GM19372 (cell line): ENCODE data around the gene TOX3.

ENCODE experiments used
- ATAC-seq: cut with Tn5 transposase; IDR thresholded peaks from one replicate; pipeline ENCODE4 v1.9.1; 2021; ENCODE audit warnings: mild to moderate bottlenecking, low read depth, moderate library complexity; ENCODE audit not compliant: unreplicated experiment

The TOX3 gene

DNA sequence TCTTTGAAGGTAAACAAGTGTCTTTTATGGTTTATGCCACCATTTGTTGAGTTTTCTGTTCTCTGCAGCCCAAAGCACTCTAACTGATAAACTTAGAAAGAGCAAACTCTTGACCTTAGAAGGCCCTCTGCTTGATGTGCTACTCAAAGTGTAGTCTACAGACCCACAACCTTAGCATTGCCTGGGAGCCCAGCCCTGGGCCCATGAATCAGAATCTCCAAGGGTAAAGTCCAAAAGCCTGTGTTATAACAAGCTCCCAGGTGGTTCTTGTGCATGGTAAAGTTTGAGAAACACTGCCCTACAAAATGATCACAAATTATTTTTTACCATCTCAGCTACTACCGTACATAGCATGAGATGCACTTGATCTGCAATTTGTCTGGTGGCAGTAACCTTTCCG, 6.0 kb downstream of the TOX3 start:
- no peak for ATAC-seq

DNA sequence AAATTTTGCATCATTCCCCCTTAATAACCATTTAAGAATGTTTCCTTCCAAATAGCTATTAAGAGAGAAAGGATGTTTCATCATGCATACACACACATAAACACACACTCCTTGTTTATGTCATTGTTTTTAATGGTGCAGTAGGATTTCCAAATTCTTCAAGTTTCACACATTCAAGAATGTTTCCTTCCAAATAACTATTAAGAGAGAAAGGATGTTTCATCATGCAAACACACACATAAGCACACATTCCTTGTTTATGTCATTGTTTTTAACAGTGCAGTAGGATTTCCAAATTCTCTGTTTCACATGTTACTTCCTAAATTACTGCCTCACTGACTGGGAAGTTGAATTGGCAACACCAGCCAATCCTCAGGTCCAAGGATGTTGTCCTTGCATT, 7.8 kb downstream of the TOX3 start:
- ATAC-seq: no peak

DNA sequence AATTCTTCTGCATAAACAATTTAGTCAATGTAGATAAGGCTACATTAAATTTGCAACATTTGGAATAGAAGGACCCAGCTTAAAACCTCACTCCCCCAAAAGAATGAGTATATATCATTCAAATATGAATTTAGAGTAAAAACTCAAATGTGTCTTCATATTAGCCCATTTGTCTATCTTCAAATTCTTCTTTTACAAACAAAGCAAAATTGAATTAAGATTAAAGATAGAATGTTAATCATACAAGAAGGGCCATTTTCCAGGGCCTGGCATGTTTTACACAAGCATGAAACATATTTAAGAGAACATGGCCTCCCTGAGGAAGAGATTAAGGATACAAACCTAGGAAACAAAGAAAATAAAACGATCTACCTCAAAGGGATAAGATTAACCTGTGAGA, 8.4 kb downstream of the TOX3 start:
- no peak for ATAC-seq

DNA sequence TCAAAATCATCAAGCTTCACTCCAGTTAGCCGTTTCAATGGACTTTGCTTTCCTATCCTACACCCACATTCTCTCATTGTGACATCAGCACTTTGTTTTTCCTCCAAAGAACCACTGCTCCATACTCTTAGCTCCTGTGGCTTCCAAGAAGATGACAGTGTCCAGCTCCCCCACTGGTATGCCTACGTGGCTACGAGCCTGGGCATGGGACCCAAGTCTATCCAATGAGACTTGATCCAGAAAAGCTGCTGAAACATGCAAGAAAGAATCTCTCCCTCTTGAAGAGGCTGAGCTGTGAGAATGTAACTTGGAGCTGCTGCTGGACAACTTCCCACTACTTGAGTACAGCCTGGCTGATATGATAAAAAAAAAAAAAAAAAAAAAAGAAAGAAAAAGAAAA, 9.4 kb downstream of the TOX3 start:
- no peak for ATAC-seq

DNA sequence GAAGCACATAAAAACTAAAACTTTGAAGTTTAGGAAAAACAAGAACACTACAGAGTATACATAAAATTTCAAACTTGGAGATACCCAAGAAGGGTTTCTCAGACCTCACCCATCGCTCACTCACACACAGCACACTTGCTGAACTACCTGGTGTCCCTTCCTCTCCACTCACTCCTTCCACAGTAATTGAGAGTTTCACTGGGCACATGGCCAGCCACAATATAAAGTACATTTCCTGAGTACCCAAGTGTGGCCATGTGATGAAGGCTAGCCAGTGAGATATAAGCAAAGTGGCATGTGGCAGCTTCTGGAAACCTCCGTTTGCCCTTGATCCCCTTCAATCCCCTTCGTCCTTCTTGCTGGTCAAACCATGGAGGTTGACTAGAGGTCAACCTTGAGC, 11.9 kb downstream of the TOX3 start:
- no peak for ATAC-seq

DNA sequence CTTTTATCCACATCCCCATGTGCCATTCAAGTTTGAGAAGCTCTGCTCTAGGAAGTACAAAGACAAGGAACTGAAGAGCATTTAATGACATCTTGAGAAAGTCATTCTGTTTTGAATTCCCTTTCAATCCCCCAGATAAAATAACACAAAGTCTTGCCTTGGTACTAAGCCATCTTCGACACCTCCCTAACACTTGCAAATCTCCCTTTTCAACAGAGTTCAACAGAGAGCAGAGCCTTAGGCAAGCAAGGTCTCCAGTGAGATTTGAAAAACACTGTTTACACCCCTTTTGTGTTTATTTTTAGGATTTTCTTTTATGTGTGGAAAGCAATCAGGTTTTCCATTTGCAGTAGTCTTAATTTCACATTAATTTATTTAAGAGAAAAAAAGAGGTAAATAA, 13.6 kb downstream of the TOX3 start:
- ATAC-seq: no peak

DNA sequence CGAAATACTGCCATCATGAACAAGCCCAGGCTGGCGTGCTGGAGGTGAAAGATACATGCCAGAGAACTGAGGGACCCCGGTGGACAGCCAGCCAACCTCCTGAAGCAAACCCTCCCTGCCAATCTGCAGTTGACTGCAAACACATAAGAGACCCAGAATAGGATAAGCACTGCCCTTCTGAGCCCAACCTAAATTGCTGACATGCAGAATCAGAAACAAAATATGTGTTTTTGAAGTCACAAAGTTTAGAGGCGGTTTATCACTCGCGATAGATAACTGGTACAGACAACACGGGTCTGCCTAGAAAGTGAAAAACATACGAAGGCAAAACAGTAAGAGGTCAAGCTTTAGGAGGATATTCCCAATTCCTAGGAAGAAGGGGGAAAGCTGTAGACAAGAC, 14.6 kb downstream of the TOX3 start:
- no peak for ATAC-seq

DNA sequence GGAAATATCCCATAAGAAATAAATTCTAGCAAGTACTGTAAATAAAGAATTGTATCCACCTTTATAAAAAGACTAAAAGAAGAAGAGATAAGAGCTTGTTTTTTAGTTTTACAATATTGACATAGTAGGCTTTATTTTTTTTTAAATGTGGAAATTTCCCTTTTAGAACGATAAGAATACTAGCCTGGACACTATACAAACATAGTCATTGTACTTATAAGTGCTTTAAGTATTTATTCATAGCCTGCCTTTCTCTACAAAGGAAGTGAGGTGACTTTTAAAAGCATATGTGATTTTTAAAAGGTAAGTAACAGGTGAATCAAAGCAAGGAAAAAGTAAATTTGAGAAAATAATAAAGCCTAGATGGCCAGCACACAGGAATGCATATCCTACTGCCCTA, 17.7 kb downstream of the TOX3 start:
- no peak for ATAC-seq

DNA sequence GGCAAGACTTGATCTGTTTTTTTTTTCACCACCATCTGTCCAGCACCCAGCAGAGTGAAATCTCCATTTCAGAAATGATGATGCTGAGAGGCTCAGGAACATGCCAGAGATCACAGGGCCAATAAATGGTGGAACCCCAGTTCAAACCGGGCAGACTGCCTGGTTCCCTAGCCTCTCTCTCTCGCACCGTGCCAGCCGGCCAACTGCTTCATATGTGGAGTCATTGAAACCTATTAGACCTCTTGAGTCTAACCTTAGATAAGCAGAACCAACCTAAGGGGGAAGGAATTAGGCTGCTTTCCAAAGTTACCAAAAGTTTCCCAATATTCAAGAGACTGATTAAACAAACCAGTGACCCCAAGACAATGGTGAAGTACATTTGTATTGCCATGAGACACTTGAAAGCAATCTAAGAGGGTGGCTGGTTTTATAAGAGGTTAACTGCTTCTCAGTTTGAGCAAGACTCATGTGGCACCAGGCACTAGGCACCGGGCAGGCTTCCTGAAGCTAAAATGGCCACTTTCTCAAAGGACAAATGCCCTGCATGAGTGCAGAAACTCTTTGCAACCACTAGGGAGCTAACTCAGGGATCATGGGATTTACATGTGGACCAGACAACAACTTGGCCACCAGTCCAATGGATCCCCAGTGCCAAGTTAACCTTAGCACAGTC, 18.4 kb downstream of the TOX3 start:
- no peak for ATAC-seq

DNA sequence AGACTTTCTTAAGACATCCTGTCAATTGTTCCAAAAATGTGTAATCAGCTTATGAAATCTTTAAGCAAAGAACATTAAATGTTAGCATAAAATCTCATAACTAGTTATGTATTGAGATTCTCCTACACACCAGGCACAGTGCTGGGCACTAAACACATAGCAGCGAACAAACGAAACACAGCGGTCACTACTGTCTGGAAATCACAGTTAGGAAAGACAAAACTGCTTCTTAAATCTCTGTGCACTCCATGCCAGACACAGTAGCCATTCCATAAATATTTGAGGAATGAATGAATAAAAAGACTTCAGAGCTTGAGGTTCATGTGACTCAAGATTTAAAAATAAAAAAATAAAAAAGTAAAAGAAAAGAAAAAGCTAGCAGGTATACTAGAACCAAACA, 20.1 kb downstream of the TOX3 start:
- no peak for ATAC-seq

DNA sequence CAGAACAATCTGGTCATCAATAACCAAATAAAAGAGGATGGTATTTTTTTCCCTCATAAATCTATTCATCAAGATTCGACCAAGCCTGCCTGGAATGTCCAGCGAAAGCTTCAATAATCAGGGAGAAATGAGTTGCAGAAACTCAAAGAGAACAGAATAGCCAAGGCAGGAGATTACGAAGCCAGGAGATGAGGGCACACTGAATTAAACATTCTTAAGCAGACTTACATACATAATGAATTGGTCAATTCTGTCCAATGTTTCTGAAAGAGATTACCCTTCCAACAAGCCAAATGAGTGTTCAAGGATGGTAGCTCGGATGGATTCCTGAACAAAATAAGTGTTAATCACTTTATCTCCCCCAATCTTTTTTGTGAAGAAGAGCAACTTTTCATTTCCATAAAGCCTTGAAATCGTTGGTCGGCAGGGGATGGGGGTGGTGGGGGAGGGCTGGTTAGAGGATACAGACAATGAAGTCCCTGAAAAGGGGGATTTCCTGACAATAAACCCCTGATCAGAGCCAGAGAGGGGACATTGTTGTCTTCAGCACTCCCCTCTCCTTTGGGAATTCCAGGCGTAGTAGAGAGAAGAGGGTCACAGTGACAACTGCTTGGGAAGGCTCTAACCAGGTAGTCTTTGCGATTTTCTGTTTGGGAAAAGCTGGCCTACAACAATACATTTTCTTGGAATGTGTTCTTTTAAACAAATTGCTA, 20.7 kb downstream of the TOX3 start:
- ATAC-seq: no peak

DNA sequence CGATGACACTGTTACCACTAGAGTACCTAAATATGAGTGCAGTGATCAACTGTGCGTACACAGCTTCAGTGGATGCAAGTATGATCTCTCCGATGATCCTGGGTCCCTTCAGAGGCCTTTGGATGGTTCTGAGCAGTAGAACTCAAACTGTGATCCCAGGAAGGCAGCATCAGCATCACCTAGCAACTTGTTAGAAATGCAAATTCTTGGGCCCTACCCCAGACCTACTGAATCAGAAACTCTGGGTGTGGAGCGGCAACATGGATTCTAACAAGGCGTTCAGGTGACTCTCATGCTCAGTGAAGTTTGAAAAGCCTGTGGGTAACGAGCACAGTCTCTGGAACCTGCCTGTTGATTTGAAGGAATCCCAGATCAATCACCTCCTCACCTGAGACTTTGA, 25.4 kb downstream of the TOX3 start:
- no peak for ATAC-seq

DNA sequence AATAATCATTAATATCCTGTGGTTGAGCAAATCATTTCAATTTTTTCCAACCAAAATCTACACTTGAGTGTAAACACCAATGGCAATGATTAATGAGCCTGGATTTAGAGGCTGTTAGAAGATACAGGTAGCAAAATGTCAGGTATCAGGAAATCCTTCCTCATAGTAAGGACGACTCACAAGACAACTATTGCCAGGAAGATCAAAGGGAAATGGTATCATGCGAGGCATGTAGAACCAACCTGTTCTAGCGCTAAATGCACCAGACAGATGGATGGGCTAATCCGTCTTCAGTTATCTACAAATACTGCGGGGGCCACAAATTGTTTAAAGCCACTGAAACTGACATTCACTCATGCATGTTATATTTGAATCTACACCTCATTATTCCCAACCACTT, 28.1 kb downstream of the TOX3 start:
- ATAC-seq: no peak

DNA sequence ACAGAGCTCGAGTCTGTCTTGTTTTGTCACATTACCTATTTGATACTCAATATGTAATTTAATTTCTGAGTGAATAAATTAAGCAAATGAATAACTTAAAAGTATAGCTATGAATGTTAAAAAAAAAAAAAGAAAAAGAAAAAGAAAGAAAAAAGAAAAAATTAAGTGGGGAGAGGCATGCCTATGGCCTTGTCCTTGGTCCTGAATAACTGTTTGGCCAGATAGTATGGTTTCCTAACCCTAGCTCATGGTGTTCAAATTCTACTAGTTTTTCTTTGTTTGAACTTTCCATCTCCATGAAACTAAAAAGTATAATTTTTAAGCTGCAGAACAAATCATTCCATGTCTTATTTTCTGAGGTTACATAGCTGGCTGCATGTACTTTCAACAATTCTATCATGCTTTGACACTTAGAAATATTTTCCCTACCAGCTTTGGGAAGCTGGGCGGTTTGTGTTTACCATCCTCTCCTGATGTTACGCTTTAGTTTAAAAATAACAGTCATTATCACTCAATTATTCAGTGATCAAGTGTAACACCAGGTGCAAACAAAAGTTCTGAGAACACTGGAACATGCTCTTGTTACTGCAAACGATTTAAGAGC, 31.8 kb downstream of the TOX3 start:
- ATAC-seq: no peak

DNA sequence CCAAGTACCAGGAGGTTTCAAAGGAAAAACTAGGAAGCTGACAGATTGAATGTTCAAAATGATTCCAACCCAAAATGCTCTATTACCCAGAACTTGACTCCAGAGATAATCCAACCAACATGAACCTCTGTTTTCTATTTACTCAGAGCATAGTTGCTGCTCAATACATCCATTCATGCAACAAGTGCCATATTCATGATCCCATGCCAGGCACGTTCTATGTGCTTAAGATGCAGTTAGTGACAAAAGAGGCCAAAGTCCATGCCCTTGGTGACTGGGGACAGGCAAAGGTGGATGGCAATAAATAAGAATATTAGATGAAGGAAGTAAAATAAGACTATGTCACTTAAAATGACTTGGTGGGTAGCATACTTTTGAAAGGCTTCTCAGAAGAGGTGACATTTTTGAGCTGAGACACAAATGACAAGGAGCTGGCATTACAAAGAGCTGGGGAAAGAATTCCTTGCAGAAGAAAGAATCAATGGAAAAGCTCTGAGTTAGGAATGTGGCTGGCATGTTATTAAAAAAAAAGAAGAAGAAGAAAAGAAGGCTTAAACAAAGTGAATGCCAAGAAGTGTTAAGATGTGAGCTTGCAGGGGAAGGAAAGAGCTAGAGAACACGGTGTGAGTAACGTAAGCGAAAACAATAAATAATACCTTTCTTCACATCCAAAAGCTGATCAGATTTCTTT, 34.5 kb downstream of the TOX3 start:
- no peak for ATAC-seq

DNA sequence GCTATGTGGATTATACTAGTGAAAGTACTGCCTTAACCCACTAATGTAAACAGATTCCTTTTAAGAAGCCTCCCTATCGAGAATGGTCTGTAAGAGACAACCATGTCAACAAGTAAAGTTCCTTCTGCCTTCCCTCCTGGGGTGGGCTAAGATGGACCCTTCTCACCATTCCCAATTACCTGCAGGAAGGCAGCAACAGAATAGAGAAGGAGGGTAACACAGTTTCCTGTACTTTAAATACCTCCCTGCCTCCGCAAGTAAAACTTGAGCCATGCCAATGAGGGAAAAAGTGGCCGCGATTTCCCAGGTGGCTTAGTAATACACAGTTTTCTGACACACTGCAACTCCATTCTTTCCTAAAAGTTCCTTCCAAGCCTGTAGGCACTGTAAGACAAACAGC, 45.2 kb downstream of the TOX3 start:
- no peak for ATAC-seq

DNA sequence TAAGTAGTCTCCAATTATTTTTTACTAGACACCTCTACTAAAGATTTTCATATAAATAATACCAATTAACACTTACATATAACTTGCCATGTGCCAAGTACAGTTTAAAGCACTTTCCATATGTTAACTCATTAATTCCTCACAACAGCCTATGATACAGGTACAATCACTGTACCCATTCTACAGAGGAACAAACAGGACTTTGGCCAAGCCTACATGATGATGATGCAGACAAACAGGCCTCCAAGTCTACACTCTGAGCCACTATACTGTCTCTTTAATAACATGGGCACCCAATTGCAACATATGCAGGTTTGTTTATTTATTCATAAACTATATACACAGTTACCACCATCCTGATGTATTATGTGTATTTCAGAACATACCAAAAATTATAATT, 46.0 kb downstream of the TOX3 start:
- ATAC-seq: no peak

DNA sequence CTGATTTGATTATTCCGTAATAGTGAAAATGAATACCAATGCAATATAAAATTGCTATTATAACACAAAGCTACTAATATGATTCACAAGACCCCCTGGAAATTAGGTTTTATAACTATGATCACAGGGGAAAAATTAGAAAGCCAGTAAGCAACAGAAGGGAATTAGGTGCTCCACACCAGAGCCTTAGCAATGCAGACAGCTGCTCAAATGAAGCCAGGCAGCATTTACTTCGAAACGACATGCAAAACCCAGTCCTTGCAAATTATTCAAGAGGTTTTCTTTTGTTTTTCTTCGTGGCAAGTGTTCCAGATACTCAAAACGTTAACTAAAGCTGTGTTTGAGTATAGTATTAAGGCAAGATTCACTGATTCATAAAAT, 47.9 kb downstream of the TOX3 start:
- no peak for ATAC-seq

DNA sequence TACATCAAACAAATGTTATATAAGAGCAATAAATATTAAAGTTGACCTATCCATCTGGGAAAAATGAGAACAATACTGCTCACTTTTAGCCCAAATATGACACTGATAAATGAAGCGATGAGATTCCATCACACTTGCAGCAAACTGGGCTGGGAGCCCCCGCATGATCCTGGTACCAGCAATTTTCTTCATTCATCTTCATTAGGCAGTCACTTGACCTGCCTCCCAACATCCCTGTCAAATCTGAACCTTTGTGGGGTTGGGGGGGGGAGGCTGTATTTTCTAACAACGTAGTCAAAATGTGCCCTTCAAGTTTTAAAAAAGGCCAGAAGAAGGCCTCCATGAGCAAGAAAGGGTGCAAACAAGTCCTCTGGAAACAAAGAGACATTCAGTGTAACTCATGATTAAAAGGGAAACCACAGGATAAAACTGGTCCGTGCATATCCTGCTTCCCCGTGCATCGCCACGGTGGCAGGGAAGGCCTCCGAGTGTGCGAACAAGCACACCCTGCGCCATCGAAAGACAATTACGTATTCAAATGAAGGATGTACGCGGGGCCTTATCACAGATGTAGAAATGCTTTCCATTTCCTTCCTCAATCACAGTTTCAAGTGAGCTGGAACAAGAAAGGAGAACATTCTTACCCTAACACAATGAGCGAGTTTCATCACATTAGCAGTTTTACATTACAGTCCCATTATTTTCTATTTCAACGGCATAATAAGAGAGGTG, 48.4 kb downstream of the TOX3 start:
- no peak for ATAC-seq

DNA sequence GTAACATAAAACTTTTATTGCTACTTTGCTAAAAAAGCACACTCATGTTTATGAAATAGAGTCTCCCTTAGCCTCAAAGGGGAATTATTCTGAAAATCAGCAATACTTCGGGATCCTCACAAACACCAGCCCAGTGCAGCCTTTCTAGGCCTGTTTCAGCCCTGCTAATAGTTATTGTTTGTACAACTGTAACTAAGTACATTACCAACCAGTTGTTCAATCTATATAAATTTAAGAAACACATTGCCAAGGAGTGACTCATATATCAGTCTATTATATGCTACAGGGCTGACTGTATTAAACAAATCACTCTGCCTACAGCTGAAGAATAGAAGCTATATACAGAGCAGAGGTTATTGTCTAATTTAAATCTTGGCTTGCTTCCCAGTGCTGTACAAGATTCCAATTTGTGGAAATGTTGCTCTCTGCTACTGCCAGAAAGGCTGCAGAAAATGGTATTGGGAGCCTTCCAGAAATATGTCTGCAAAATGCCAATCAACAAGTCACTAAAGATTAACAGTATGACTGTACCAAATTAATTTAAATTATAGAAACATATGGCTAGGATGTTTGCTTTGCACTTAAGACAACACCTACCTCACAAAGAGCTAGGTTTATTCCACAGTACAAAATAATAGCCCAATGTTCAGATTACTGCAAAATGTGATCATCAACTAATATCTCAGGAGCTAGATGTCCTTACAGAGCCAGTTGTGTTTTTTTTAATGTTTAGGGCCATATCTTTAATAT, 49.7 kb downstream of the TOX3 start:
- ATAC-seq: no peak
